HTERT RPE-1 (cell line): ENCODE results near the gene LEKR1.

Experiments
- in situ Hi-C: fragments of 300-500 bp; cut with MboI; formaldehyde crosslinking; loops from 4 replicates; pipeline ENCODE4 v1.14.3; 2020; ENCODE audit warnings: low sequenced_read_pairs

The LEKR1 gene

GRCh38 chr3:157093096-157093495 is 266.9 kb downstream of the LEKR1 start:
- in situ Hi-C loops: no loop called here

GRCh38 chr3:157094301-157094700 is 268.1 kb downstream of the LEKR1 start:
- in situ Hi-C loops: no loop called here

GRCh38 chr3:157094751-157095480 is 268.8 kb downstream of the LEKR1 start:
- in situ Hi-C loops: no loop called here
